Astrocyte of the cerebellum (primary cell): ENCODE results near the gene CHSY3.

Experiments used
- DNase-seq: peaks from one replicate; pipeline ENCODE4 v3.0.0-alpha.2; 2011; ENCODE audit warnings: low read depth
- H3K4me3 ChIP-seq: 2 replicates; pipeline ENCODE4 v1.5.1; 2011; ENCODE audit warnings: mild to moderate bottlenecking, low read depth, low read length, moderate library complexity
- in situ Hi-C: cut with HindIII; loops from 2 replicates; pipeline ENCODE4 v1.10.0; 2017; ENCODE audit warnings: low sequenced_read_pairs
- TF ChIP-seq, protein P1 (sequence below): IDR thresholded peaks from 2 replicates; pipeline ENCODE4 v1.5.1; 2012; ENCODE audit warnings: low read length, low read depth, moderate library complexity, mild to moderate bottlenecking; ENCODE audit errors: missing control alignments

The CHSY3 gene

DNA sequence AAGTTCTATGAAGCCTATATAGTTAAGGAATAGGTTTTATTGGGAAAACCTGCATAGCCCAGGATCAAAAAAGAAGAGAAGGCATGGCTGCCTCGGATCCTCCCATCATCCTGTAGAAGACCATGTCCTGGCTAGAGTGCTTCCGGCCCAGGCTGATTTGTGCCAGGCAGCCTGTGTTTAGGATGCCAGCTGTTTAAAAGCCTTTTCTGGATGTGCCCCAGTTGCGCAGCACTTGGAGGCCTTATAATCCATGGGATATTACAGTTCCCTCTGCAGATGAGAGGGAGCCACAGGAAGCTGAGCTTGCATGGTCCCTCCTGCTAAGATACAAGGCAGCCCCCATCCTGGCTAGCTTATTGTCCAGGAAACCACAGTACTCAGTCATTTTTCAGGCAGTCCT is 97.9 kb downstream of the CHSY3 start:
- in situ Hi-C loops = no loop called here
- DNase-seq = no peak
- no peak overlapping the region for H3K4me3 ChIP-seq
- TF ChIP-seq, protein P1, sequence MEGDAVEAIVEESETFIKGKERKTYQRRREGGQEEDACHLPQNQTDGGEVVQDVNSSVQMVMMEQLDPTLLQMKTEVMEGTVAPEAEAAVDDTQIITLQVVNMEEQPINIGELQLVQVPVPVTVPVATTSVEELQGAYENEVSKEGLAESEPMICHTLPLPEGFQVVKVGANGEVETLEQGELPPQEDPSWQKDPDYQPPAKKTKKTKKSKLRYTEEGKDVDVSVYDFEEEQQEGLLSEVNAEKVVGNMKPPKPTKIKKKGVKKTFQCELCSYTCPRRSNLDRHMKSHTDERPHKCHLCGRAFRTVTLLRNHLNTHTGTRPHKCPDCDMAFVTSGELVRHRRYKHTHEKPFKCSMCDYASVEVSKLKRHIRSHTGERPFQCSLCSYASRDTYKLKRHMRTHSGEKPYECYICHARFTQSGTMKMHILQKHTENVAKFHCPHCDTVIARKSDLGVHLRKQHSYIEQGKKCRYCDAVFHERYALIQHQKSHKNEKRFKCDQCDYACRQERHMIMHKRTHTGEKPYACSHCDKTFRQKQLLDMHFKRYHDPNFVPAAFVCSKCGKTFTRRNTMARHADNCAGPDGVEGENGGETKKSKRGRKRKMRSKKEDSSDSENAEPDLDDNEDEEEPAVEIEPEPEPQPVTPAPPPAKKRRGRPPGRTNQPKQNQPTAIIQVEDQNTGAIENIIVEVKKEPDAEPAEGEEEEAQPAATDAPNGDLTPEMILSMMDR = no peak

DNA sequence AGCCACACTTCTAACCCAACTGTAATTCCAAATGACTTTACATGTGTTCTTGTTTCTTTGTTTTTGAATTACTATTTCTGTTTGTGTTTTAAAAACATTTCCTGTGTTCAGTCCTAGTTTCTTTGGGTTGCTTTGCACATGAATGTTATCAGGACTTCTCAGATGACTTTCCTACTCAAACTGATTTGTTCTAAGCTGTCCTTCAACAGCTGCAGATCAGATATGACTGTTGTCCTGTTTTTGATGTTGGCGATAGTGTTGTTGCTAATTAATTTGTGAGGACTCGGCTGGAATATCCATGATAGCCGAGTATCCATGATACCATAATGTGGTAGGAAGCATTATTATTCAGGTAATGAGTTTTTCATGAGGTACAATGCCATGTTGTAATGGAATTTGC is 98.6 kb downstream of the CHSY3 start:
- DNase-seq = no peak
- in situ Hi-C loops = no loop called here

DNA sequence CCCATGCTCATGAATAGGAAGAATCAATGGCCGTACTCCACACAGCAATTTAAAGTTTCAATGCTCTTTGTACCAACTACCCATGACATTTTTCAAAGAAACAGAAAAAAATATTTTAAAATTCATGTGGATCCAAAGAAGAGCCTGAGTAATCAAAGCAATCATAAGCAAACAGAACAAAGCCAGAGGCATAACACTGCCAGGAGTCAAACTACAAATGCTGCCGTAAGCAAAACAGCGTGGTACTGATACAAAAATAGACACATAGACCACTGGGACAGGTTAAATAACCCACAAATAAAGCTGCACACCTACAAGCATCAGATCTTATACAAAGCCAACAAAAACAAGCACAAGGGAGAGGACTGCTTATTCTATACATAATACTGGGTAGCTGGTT is 107.7 kb downstream of the CHSY3 start:
- no peak for DNase-seq
- in situ Hi-C loops = no loop called here
- no peak overlapping the region for H3K4me3 ChIP-seq
- TF ChIP-seq, protein P1 = no peak

More for the DNA sequence above, 98.6 kb downstream of the CHSY3 start:
- no peak overlapping the region for H3K4me3 ChIP-seq
- TF ChIP-seq, protein P1 = no peak

DNA sequence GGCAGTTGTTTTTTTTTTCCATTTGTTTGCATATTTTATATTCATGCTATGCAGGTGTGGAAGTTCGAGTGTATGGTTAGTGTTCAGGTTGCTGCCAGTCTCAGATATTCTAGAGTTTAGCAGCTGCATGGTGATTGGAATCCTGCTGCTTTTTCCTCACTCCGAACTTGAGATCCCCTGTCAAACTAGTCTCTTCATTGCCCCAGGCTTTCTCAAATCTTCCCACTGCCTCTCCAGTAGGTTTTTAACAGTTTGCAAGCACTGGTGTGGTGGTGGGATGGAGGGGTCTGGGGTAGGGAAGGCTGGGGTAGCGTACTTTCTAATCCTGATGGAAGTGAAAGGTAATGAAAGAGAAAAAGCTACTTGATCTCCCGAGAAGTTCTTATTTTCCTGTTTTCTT is 112.9 kb downstream of the CHSY3 start:
- H3K4me3 ChIP-seq = no peak overlapping the region
- TF ChIP-seq, protein P1 = no peak
- in situ Hi-C loops = no loop called here
- no peak for DNase-seq

DNA sequence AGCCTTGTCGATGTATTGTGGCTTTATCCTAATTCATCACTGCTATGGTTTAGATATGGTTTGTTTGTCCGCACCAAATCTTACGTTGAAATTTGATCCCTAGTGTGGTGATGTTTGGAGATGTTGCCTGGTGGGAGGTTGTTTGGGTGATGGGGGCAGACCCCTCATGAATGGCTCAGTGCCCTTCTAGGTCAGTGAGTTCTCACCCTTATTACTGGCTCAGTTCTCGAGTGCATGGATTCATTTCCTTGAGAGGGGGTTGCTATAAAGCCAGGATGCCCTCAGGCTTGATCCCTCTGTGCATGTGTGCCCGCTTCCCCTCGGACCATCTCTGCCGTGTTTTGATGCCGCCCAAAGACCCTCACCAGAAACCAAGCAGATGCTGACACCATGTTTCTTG is 114.4 kb downstream of the CHSY3 start:
- TF ChIP-seq, protein P1 = no peak
- H3K4me3 ChIP-seq = no peak overlapping the region
- no peak for DNase-seq
- in situ Hi-C loops = no loop called here

DNA sequence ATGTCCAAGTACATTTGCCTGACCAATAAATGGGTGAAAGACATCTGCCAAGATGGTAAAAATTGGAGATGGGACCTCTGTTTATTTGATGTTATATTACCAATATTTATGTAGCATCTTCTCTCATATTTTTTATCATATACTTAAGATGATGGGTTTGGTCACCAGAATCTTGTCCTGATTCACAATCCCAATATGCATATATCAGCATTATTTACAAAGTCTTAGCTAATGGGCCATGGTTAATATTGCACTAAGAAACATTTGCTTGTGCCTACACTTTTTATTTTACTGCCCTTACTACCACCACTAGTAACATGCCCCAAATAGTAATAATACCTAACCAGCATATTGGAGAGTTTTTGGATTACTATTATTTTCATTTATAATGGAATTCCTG is 116.7 kb downstream of the CHSY3 start:
- TF ChIP-seq, protein P1 = no peak
- no peak overlapping the region for H3K4me3 ChIP-seq
- in situ Hi-C loops = no loop called here
- no peak for DNase-seq

DNA sequence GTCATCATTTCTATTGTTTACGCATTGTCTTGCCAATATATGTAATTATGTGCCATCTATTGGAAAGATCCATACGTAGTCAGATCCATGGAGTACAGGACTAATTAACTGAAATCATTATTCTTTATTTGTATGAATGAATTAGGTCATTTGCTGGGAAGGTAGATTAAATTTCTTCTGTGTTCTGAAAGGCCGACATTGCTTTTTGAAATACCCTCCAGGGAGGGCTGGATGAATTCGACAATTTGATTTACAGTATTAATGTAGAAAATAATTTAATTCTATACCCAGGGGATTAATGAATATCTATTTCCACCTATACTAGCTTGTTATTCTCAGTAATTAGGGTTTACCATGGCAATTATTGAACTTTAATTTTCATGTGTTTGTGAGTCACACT is 117.6 kb downstream of the CHSY3 start:
- in situ Hi-C loops = no loop called here
- DNase-seq = no peak
- H3K4me3 ChIP-seq = no peak overlapping the region
- TF ChIP-seq, protein P1 = no peak
